ENCODE data around the gene GRIN2D. TPM values are rescaled to one million over a fixed set of nuclear protein-coding genes. Genes with fewer than 3 reads are reported as not detected.

The GRIN2D gene
- total RNA-seq, 5 donors from 2014 or later (not counting 1 experiment from before 2014, with no cell fraction given) = 0.13 to 0.23 (median 0.16) TPM; not detected in 1

GRCh38 chr19:48395170-48395455, 1.6 kb downstream of the GRIN2D start:
- H3K27me3 Mint-ChIP-seq = peaks cover 27 to 35% of the 10 kb centered on the region in 2 donors
- no peaks in the 10 kb centered on the region for H3K36me3 Mint-ChIP-seq
- WGBS (ENCODE audit: insufficient coverage) = 6% methylated on average over 3 of the region's 6 CpGs
- no peak for DNase-seq
- Histone ChIP-seq H3K9me3 (no peaks in the 10 kb centered on the region), H3K27ac (ENCODE audit: low read length) (no peak overlapping the region), H3K27me3 (replicated peaks in 1 of 2; ENCODE audit: control insufficient read depth in 2 of 2, extremely low read depth in 1 of 2, insufficient read depth in 2 of 2, low read length in 1 of 2) (peaks cover 2 to 53% of the 10 kb centered on the region in 2 experiments), H3K4me1 (ENCODE audit: control insufficient read depth in 1 of 2, extremely low read depth in 1 of 2, insufficient read depth in 2 of 2, low read length in 2 of 2) (peaks cover 5 to 76% of the 10 kb centered on the region in 2 experiments), H3K36me3 (ENCODE audit: control insufficient read depth in 2 of 2, extremely low read depth in 1 of 2, insufficient read depth in 1 of 2, low read length in 1 of 2) (no peaks in the 10 kb centered on the region), H3K4me3 (ENCODE audit: control insufficient read depth in 1 of 2, extremely low read depth in 1 of 2, low read length in 1 of 2) (no peak overlapping the region)
- peak overlapping the region in 1 of 3 donors; percentile 56 for H3K4me3 Mint-ChIP-seq
- H3K9me3 Mint-ChIP-seq = peaks cover 0 to 6% (median 0%) of the 10 kb centered on the region in 3 donors
- ChIA-PET POLR2A (interaction anchor here in 1 of 2 donors (0.7 kb wide), 1 partner anchor 12 kb away, joined by 7 read pairs; no protein-coding TSS in a partner anchor), CTCF (interaction anchor here in 1 of 2 donors (0.6 kb wide), 2 partner anchors 8 to 35 kb away, joined by 3 to 5 read pairs; no protein-coding TSS in a partner anchor)
- no peak overlapping the region for H3K27ac Mint-ChIP-seq
- ATAC-seq (replicated peaks in 1 of 4) = no peak
- peaks cover 41 to 56% (median 50%) of the 10 kb centered on the region in 3 donors for H3K4me1 Mint-ChIP-seq

GRCh38 chr19:48395499-48395898, 2.0 kb downstream of the GRIN2D start:
- DNase-seq = peak in 1 of 35 experiments; percentile 21
- Histone ChIP-seq H3K36me3 (ENCODE audit: control insufficient read depth in 2 of 2, extremely low read depth in 1 of 2, insufficient read depth in 1 of 2, low read length in 1 of 2) (no peaks in the 10 kb centered on the region), H3K27me3 (replicated peaks in 1 of 2; ENCODE audit: control insufficient read depth in 2 of 2, extremely low read depth in 1 of 2, insufficient read depth in 2 of 2, low read length in 1 of 2) (peaks cover 2 to 53% of the 10 kb centered on the region in 2 experiments), H3K27ac (ENCODE audit: low read length) (no peak overlapping the region), H3K9me3 (no peaks in the 10 kb centered on the region), H3K4me3 (ENCODE audit: control insufficient read depth in 1 of 2, extremely low read depth in 1 of 2, low read length in 1 of 2) (no peak overlapping the region), H3K4me1 (ENCODE audit: control insufficient read depth in 1 of 2, extremely low read depth in 1 of 2, insufficient read depth in 2 of 2, low read length in 2 of 2) (peaks cover 5 to 72% of the 10 kb centered on the region in 2 experiments)
- Mint-ChIP-seq H3K4me1 (peaks cover 39 to 55% (median 50%) of the 10 kb centered on the region in 3 donors), H3K9me3 (peaks cover 0 to 6% (median 0%) of the 10 kb centered on the region in 3 donors), H3K27ac (no peak overlapping the region), H3K36me3 (no peaks in the 10 kb centered on the region), H3K27me3 (peaks cover 27 to 35% of the 10 kb centered on the region in 2 donors), H3K4me3 (peak overlapping the region in 2 of 3 donors; percentile 13 to 56)
- CTCF ChIA-PET = interaction anchor here in 1 of 2 donors (0.6 kb wide), 2 partner anchors 8 to 35 kb away, joined by 3 to 5 read pairs; no protein-coding TSS in a partner anchor
- POLR2A ChIA-PET = interaction anchor here in 1 of 2 donors (0.7 kb wide), 1 partner anchor 12 kb away, joined by 7 read pairs; no protein-coding TSS in a partner anchor
- ATAC-seq (replicated peaks in 1 of 4) = no peak
- WGBS (ENCODE audit: insufficient coverage) = 22% methylated on average over 6 of the region's 9 CpGs

DNA sequence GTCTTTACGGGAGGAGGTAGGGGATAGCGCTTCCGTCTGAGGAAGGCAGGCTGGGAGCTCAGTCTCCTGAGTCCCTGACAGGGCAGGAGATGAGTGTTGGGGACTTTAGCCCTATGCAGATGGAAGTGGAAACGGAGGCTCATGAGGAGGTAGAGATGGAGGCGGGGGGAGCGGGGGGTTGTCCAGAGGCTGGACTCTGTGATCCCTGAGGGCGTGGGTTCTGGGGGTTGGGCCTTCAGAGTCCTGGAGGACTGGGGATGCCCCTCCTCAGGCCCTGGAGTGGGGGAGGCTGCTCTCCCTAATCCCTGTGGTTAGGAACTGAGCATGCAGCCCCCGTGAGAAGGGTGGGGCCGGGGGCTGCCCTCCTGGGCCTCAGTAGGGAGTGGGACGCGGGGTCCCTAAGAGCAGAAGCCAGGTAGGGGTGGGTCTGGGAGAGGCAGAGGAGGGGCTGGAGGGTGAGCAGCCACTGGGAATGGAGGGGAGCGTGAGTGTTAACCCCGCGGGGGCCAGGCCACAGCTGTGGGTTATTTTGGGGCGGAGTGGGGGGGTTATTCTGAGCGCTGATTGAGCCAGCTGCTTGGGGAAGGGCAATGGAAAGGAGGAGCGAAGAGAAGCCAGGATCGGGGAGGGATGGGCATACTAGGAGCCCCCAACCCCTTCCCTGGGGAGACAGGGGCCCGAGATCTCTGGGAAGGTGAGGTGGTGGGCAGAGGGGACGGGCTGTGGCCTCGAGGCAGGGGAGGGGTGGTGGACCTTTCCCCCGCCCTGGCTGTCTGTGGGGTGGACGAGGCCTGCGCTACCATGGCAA, 2.8 kb downstream of the GRIN2D start:
- H3K36me3 ChIP-seq (ENCODE audit: control insufficient read depth in 2 of 2, extremely low read depth in 1 of 2, insufficient read depth in 1 of 2, low read length in 1 of 2) = no peaks in the 10 kb centered on the region
- ATAC-seq (replicated peaks in 1 of 4) (no peak), DNase-seq (no peak)
- H3K4me3 Mint-ChIP-seq = peak overlapping the region in 1 of 3 donors; percentile 56
- no peak overlapping the region for H3K4me3 ChIP-seq (ENCODE audit: control insufficient read depth in 1 of 2, extremely low read depth in 1 of 2, low read length in 1 of 2)
- CTCF ChIA-PET = no interaction called here
- H3K27me3 Mint-ChIP-seq = peaks cover 27 to 35% of the 10 kb centered on the region in 2 donors
- peaks cover 5 to 65% of the 10 kb centered on the region in 2 experiments for H3K4me1 ChIP-seq (ENCODE audit: control insufficient read depth in 1 of 2, extremely low read depth in 1 of 2, insufficient read depth in 2 of 2, low read length in 2 of 2)
- POLR2A ChIA-PET = no interaction called here
- H3K4me1 Mint-ChIP-seq = peaks cover 39 to 51% (median 50%) of the 10 kb centered on the region in 3 donors
- no peaks in the 10 kb centered on the region for H3K9me3 ChIP-seq
- H3K36me3 Mint-ChIP-seq = no peaks in the 10 kb centered on the region
- peaks cover 2 to 53% of the 10 kb centered on the region in 2 experiments for H3K27me3 ChIP-seq (replicated peaks in 1 of 2; ENCODE audit: control insufficient read depth in 2 of 2, extremely low read depth in 1 of 2, insufficient read depth in 2 of 2, low read length in 1 of 2)
- WGBS (ENCODE audit: insufficient coverage) = 65% methylated on average over 22 of the region's 24 CpGs
- peaks cover 0 to 6% (median 0%) of the 10 kb centered on the region in 3 donors for H3K9me3 Mint-ChIP-seq
- H3K27ac Mint-ChIP-seq = no peak overlapping the region
- no peak overlapping the region for H3K27ac ChIP-seq (ENCODE audit: low read length)

- ATAC-seq (replicated peaks in 1 of 4) (no peak), DNase-seq (no peak)
- Histone ChIP-seq H3K27ac (ENCODE audit: low read length) (no peak overlapping the region), H3K9me3 (no peaks in the 10 kb centered on the region), H3K27me3 (replicated peaks in 1 of 2; ENCODE audit: control insufficient read depth in 2 of 2, extremely low read depth in 1 of 2, insufficient read depth in 2 of 2, low read length in 1 of 2) (peaks cover 2 to 53% of the 10 kb centered on the region in 2 experiments), H3K4me1 (ENCODE audit: control insufficient read depth in 1 of 2, extremely low read depth in 1 of 2, insufficient read depth in 2 of 2, low read length in 2 of 2) (peaks cover 2 to 59% of the 10 kb centered on the region in 2 experiments), H3K36me3 (ENCODE audit: control insufficient read depth in 2 of 2, extremely low read depth in 1 of 2, insufficient read depth in 1 of 2, low read length in 1 of 2) (no peaks in the 10 kb centered on the region), H3K4me3 (ENCODE audit: control insufficient read depth in 1 of 2, extremely low read depth in 1 of 2, low read length in 1 of 2) (no peak overlapping the region)
- Mint-ChIP-seq H3K9me3 (peaks cover 0 to 6% (median 0%) of the 10 kb centered on the region in 3 donors), H3K27ac (no peak overlapping the region), H3K27me3 (peaks cover 27 to 35% of the 10 kb centered on the region in 2 donors), H3K4me1 (peaks cover 35 to 47% (median 46%) of the 10 kb centered on the region in 3 donors), H3K4me3 (peak overlapping the region in 1 of 3 donors; percentile 56), H3K36me3 (no peaks in the 10 kb centered on the region)
- CTCF ChIA-PET = no interaction called here
- 100% methylated on average over 1 of the region's 2 CpGs for WGBS (ENCODE audit: insufficient coverage)
- POLR2A ChIA-PET = no interaction called here
Observed at GRCh38 chr19:48396824-48397176, 3.3 kb downstream of the GRIN2D start.

DNA sequence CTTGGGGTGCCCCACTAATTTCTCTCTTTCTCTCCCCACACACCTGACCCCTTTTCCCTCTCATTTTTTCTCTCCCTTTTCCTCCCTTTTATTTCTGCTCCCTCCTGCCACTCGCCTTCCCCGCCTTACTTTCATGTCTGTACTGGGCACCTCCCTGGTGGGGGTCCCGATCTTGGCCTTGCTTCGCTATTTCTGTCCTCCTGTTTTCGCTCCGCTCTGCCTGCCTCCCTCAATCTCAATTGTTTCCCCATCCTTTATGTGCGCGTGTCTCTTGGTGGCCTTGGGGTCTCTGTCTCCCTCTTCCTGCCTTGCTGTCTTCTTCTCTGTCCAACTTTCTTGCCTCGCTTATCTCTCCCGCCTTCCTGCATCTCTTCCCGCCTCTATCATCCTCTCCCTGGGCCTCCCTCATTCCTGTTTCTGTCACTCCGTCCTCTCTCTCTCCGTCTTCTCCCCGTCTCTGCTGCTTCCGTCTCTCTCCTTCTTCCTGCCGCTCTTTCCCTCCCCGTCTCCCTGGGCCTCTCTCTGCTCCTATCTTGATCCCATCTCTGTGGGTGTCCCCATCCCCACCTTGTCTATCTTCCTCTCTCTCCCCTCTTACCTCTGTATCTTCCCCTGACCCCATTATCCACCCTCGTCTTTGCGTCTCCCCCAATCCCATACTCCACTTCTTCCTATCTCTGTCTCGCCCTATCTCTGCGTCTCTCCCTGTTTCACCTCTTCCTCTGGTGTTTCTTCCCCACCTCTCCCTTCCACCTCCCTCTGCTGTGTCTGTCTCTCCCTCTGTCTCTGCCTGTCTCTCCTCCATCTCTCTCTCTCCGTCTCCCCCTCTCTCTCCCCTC, 4.0 kb downstream of the GRIN2D start:
- ChIA-PET CTCF (no interaction called here), POLR2A (no interaction called here)
- Histone ChIP-seq H3K27me3 (replicated peaks in 1 of 2; ENCODE audit: control insufficient read depth in 2 of 2, extremely low read depth in 1 of 2, insufficient read depth in 2 of 2, low read length in 1 of 2) (peaks cover 2 to 51% of the 10 kb centered on the region in 2 experiments), H3K4me3 (ENCODE audit: control insufficient read depth in 1 of 2, extremely low read depth in 1 of 2, low read length in 1 of 2) (peak overlapping the region; percentile 29 to 44), H3K4me1 (ENCODE audit: control insufficient read depth in 1 of 2, extremely low read depth in 1 of 2, insufficient read depth in 2 of 2, low read length in 2 of 2) (peaks cover 2 to 54% of the 10 kb centered on the region in 2 experiments), H3K9me3 (no peaks in the 10 kb centered on the region), H3K36me3 (ENCODE audit: control insufficient read depth in 2 of 2, extremely low read depth in 1 of 2, insufficient read depth in 1 of 2, low read length in 1 of 2) (no peaks in the 10 kb centered on the region), H3K27ac (ENCODE audit: low read length) (no peak overlapping the region)
- ATAC-seq (replicated peaks in 1 of 4) (no peak), DNase-seq (no peak)
- H3K36me3 Mint-ChIP-seq = no peaks in the 10 kb centered on the region
- WGBS (ENCODE audit: insufficient coverage) = 59% methylated on average over 21 of the region's 22 CpGs
- H3K27ac Mint-ChIP-seq = peak overlapping the region; percentile 79 to 82
- H3K9me3 Mint-ChIP-seq = peaks cover 0 to 6% (median 0%) of the 10 kb centered on the region in 3 donors
- H3K4me1 Mint-ChIP-seq = peaks cover 36 to 45% (median 42%) of the 10 kb centered on the region in 3 donors
- H3K4me3 Mint-ChIP-seq = peak overlapping the region; percentile 80 to 97 (median 87)
- H3K27me3 Mint-ChIP-seq = peaks cover 27 to 35% of the 10 kb centered on the region in 2 donors

DNA sequence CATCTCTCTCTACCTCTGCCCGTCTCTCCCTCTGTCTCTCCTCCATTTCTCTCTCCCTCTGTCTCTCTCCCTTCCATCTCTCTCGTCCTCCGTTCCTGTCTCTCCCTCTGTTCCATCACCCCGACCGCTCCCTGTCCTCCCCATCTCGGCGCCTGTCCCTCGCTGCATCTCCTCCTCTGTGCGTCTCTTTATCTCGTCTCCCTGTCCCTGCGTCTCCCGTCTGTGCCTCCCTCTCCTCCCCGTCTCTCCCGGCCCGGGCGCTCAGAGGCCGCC, 4.6 kb downstream of the GRIN2D start:
- peaks cover 34 to 40% (median 39%) of the 10 kb centered on the region in 3 donors for H3K4me1 Mint-ChIP-seq
- Histone ChIP-seq H3K27me3 (replicated peaks in 1 of 2; ENCODE audit: control insufficient read depth in 2 of 2, extremely low read depth in 1 of 2, insufficient read depth in 2 of 2, low read length in 1 of 2) (peaks cover 2 to 46% of the 10 kb centered on the region in 2 experiments), H3K36me3 (ENCODE audit: control insufficient read depth in 2 of 2, extremely low read depth in 1 of 2, insufficient read depth in 1 of 2, low read length in 1 of 2) (no peaks in the 10 kb centered on the region), H3K9me3 (no peaks in the 10 kb centered on the region), H3K4me1 (ENCODE audit: control insufficient read depth in 1 of 2, extremely low read depth in 1 of 2, insufficient read depth in 2 of 2, low read length in 2 of 2) (peaks cover 2 to 54% of the 10 kb centered on the region in 2 experiments), H3K4me3 (ENCODE audit: control insufficient read depth in 1 of 2, extremely low read depth in 1 of 2, low read length in 1 of 2) (peak overlapping the region; percentile 29 to 44), H3K27ac (ENCODE audit: low read length) (no peak overlapping the region)
- peaks cover 0 to 6% (median 0%) of the 10 kb centered on the region in 3 donors for H3K9me3 Mint-ChIP-seq
- CTCF ChIA-PET = no interaction called here
- POLR2A ChIA-PET = no interaction called here
- peak overlapping the region; percentile 80 to 97 (median 87) for H3K4me3 Mint-ChIP-seq
- H3K27me3 Mint-ChIP-seq = peaks cover 27 to 35% of the 10 kb centered on the region in 2 donors
- peak overlapping the region; percentile 79 to 82 for H3K27ac Mint-ChIP-seq
- no peaks in the 10 kb centered on the region for H3K36me3 Mint-ChIP-seq
- DNase-seq (no peak), ATAC-seq (replicated peaks in 1 of 4) (no peak)
- WGBS (ENCODE audit: insufficient coverage) = 3% methylated on average over 17 of the region's 17 CpGs

Data from T-cell (primary cell).